ENCODE measurements around the gene LDLRAP1.
A peak's percentile ranks its signal among the peaks of the same experiment; 100 is the strongest.
"Not testable (repeated sequence)": the region's sequence is repeated elsewhere in the genome, so short reads cannot be mapped to it uniquely, and the experiment has no call there.

Gene LDLRAP1

GRCh38 chr1:25543425-25544242, at the start of gene LDLRAP1:
Gene LDLRAP1, plus strand, starts transcription at chr1:25543606. Its CDS starts 93 bp downstream, at chr1:25543699.
- peak; percentile 58 for DNase-seq (ENCODE audit: low read depth)

GRCh38 chr1:25494952-25495351, 48.5 kb upstream of the LDLRAP1 start:
- DNase-seq (ENCODE audit: low read depth): no peak

- no peak for DNase-seq (ENCODE audit: low read depth)
Measured at GRCh38 chr1:25500694-25501093, 42.7 kb upstream of the LDLRAP1 start.

GRCh38 chr1:25501235-25502058, 42.0 kb upstream of the LDLRAP1 start:
- DNase-seq (ENCODE audit: low read depth): peak; percentile 85

- DNase-seq (ENCODE audit: low read depth): peak; percentile 72
Measured at GRCh38 chr1:25502957-25503356, 40.4 kb upstream of the LDLRAP1 start.

- DNase-seq (ENCODE audit: low read depth): no peak
Measured at GRCh38 chr1:25503551-25504426, 39.6 kb upstream of the LDLRAP1 start.

- DNase-seq (ENCODE audit: low read depth): no peak
Measured at GRCh38 chr1:25504706-25505595, 38.5 kb upstream of the LDLRAP1 start.

- no peak for DNase-seq (ENCODE audit: low read depth)
Measured at GRCh38 chr1:25505656-25506385, 37.6 kb upstream of the LDLRAP1 start.

GRCh38 chr1:25506566-25507463, 36.6 kb upstream of the LDLRAP1 start:
- DNase-seq (ENCODE audit: low read depth): not testable (repeated sequence)

GRCh38 chr1:25513666-25514065, 29.7 kb upstream of the LDLRAP1 start:
- DNase-seq (ENCODE audit: low read depth): no peak

GRCh38 chr1:25515033-25515432, 28.4 kb upstream of the LDLRAP1 start:
- no peak for DNase-seq (ENCODE audit: low read depth)

GRCh38 chr1:25516686-25517085, 26.7 kb upstream of the LDLRAP1 start:
- DNase-seq (ENCODE audit: low read depth): no peak

GRCh38 chr1:25517476-25518394, 25.7 kb upstream of the LDLRAP1 start:
- DNase-seq (ENCODE audit: low read depth): no peak

GRCh38 chr1:25519624-25520023, 23.8 kb upstream of the LDLRAP1 start:
- DNase-seq (ENCODE audit: low read depth): peak; percentile 83

- peak; percentile 58 for DNase-seq (ENCODE audit: low read depth)
Measured at GRCh38 chr1:25520446-25521061, 22.9 kb upstream of the LDLRAP1 start.

- no peak for DNase-seq (ENCODE audit: low read depth)
Measured at GRCh38 chr1:25522031-25522655, 21.3 kb upstream of the LDLRAP1 start.

GRCh38 chr1:25523542-25523941, 19.9 kb upstream of the LDLRAP1 start:
- DNase-seq (ENCODE audit: low read depth): peak; percentile 40
